GM19467 (cell line): ENCODE measurements around the gene TAF11L9.
"Not testable (repeated sequence)": the region's sequence is repeated elsewhere in the genome, so short reads cannot be mapped to it uniquely, and the experiment has no call there.

ENCODE experiments used
- ATAC-seq: cut with Tn5 transposase; IDR thresholded peaks from one replicate; pipeline ENCODE4 v1.9.1; 2021; ENCODE audit warnings: mild to moderate bottlenecking, moderate library complexity; ENCODE audit not compliant: unreplicated experiment

The TAF11L9 gene

DNA sequence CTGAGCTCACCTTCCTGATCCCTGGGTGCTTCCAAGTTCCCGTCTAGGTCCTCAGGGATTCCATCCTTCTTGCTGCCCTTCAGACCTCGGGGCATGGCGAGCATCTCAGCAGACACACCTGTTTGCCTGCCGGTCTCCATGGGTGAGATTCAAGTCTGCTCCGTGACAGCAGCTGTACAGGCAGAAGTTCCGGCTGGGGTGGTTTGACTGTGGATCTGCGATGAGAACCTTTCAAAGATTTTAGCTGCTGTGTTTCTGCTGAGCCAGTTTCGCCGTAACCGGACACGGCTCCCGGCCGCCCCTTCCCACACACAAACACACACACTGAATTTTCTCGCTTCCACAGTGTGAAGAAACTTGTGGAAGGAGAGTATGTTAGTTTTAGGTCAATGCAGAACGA is at the start of gene TAF11L9:
TAF11L9 (minus strand) TSS at position 140 of the 400 bp plus-strand sequence.
- not testable (repeated sequence) for ATAC-seq

DNA sequence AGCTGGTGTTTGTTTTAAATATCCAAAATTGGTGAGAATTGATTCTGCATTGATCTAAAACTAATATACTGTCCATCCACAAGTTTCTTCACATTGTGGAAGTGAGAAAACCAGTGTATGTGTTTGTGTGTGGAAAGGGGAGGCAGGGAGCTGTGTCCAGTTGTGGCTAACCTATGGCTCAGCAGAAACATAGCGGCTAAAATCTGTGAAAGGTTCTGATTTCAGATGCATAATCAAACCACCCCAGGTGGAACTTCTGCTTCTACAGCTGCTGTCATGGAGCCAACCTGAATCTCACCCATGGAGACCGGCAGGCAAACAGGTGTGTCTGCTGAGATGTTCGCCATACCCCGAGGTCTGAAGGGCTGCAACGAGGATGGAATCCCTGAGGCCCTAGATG is 40.0 kb upstream of the TAF11L9 start, which contains the start of gene TAF11L14:
TAF11L14 (plus strand) TSS at position 301 of the 400 bp plus-strand sequence.
- ATAC-seq: no peak

DNA sequence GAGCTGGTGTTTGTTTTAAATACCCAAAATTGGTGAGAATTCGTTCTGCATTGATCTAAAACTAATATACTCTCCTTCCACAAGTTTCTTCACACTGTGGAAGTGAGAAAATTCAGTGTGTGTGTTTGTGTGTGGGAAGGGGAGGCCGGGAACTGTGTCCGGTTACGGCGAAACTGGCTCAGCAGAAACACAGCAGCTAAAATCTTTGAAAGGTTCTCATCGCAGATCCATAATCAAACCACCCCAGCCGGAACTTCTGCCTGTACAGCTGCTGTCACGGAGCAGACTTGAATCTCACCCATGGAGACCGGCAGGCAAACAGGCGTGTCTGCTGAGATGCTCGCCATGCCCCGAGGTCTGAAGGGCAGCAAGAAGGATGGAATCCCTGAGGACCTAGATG is 37.6 kb upstream of the TAF11L9 start, which contains the start of gene TAF11L13:
TAF11L13 (plus strand) TSS at position 301 of the 400 bp plus-strand sequence.
- not testable (repeated sequence) for ATAC-seq

DNA sequence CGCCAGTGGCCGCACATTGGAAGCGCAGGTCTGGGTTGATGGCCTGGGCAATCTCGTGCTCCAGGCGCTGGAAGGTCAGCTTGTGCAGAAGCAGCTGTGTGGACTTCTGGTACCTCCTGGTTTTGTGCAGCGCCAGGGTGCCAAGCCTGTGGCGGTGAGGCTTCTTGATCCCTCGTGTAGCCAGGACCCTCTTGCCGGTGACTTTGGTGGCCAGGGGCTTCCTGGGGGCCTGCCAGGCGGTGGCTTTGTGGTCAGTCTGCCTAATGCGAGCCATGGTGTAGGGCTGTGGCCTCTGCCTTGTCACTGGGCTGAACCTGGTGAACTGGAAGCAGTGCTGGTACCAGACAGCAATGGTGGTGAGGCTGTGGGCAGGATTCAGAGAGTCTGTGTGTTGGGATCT is 31.5 kb upstream of the TAF11L9 start:
- ATAC-seq: no peak

DNA sequence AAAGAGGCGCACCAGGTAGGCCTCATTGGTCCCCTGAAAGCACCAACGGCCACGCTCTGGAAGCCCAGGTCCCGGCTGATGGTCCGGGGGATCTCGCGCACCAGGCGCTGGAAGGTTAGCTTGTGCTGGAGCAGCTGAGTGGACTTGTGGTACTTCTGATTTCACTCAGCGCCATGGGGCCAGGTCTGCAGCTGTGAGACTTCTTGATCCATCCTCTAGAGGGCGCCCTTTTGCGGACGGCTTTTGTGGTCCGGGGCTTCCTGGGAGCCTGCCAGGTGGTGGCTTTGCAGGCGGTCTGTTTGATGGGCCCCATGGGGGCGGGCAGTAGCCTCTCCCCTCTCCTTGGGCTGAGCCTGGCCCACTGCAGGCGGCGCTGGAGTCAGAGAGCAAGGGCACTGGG is 26.4 kb upstream of the TAF11L9 start:
- ATAC-seq: no peak

DNA sequence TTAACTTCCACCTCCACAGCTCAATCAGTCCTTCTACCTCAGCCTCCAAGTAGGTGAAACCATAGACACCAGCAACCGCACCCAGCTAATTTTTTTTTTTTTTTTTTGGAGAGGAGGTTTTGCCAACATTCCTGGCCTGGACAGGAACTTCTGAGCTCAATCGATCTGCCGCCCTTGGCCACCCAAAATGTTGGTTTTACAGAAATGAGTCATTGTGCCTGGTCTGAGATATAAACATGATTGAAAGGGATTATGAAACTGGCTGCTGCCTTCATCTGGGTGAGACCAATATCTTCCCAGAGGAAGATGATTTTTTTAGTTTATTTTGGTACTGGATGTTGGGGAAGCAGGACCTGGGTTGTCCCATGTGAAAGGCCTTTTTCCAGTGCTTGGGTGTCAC is 25.2 kb upstream of the TAF11L9 start:
- no peak for ATAC-seq

DNA sequence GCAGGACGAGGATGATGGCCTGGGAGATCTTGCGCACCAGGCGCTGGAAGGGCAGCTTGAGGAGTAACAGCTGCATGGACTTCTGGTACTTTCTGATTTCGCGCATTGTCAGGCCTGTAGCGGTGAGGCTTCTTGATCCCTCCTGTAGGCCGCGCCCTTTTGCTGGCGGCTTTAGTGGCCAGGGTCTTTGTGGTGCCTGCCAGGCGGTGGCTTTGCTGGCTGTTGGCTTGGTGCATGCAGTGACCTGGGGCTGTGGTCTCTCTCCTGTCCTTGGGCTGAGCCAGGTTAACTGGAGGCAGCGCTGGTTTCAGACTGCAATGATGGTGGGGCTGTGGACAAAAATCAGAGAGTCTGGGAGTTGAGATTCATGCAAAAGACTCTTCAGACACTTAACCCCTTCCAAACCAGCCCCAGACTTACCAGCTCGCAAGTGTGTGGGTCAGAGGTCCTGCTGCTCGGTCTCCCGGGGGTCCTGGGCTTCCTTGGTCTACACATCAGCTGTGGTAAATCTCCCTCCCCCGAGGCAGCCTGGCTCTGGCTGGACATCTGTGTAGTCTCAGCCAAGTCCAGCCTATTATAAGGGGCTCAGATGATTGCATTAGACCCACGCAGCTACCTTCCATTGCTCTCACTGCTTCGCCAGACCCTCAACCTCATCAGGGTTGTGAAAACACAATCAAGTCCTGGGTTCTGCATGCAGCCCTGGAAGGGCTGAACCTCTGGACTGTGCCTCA is 20.8 kb upstream of the TAF11L9 start:
- no peak for ATAC-seq

DNA sequence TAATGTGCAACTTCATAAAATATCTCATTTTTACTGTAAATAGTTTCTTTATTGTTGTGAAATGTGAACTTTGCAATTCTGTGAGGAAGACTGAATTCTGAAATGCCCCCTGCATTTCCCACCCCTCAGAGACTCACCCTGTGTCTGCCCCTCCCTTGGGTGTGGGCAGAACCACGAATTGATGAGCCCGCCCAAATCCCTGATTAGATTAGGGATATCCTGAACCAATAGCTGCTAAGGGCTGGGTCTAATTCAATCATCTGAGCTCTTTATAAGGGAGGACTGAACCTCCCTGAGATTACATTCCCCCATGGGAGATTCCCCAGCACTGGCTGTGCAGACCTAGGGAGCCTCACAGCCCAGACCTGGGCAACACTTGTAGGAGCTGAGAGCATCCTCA is 15.9 kb upstream of the TAF11L9 start, which contains the start of gene TAF11L12:
TAF11L12 (plus strand) TSS at position 301 of the 400 bp plus-strand sequence.
- not testable (repeated sequence) for ATAC-seq

DNA sequence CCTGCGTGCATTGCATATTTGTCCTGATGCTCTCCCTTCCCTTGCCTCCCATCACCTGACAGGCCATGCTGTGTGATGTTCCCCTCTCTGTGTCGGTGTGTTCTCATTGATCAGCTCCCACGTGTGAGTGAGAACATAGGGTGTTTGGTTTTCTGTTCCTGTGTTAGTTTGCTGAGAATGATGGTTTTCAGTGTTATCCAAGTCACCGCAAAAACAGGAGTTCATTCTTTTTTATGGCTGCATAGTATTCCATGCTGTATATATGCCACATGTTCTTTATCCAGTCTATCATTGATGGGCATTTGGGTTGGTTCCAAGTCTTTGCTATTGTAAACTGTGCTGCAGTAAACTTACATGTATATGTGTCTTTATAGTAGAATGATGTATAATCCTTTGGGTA is 13.3 kb upstream of the TAF11L9 start:
- ATAC-seq: not testable (repeated sequence)

DNA sequence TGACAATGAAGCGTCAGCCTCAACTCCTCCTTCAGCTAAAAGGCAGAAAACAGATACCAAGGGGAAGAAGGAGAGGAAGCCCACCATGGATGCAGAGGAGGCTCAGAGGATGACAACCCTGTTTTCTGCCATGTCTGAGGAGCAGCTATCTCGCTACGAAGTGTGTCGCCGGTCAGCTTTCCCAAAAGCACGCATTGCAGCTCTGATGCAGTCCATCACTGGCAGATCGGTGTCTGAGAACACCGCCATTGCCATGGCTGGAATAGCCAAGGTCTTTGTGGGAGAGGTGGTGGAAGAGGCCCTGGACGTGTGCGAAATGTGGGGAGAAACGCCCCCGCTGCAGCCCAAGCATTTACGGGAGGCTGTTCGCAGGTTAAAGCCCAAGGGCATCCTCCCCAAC is 10.8 kb upstream of the TAF11L9 start:
- ATAC-seq: no peak

DNA sequence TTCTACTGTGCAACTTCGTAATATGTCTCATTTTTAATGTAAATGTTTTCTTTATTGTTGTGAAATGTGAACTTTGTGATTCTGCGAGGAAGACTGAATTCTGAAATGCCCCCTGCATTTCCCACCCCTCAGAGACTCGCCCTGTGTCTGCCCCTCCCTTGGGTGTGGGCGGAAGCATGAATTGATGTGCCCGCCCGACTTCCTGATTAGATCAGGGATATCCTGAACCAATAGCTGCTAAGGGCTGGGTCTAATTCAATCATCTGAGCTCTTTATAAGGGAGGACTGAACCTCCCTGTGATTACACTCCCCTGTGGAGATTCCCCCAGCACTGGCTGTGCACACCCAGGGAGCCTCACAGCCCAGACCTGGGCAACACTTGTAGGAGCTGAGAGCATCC is 9.7 kb upstream of the TAF11L9 start, which contains the start of gene TAF11L11:
TAF11L11 (plus strand) TSS at position 304 of the 400 bp plus-strand sequence.
- not testable (repeated sequence) for ATAC-seq

DNA sequence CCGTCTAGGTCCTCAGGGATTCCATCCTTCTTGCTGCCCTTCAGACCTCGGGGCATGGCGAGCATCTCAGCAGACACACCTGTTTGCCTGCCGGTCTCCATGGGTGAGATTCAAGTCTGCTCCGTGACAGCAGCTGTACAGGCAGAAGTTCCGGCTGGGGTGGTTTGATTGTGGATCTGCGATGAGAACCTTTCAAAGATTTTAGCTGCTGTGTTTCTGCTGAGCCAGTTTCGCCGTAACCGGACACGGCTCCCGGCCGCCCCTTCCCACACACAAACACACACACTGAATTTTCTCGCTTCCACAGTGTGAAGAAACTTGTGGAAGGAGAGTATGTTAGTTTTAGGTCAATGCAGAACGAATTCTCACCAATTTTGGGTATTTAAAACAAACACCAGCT is 3.5 kb upstream of the TAF11L9 start, which contains the start of gene TAF11L10:
TAF11L10 (minus strand) TSS at position 101 of the 400 bp plus-strand sequence.
- ATAC-seq: not testable (repeated sequence)

DNA sequence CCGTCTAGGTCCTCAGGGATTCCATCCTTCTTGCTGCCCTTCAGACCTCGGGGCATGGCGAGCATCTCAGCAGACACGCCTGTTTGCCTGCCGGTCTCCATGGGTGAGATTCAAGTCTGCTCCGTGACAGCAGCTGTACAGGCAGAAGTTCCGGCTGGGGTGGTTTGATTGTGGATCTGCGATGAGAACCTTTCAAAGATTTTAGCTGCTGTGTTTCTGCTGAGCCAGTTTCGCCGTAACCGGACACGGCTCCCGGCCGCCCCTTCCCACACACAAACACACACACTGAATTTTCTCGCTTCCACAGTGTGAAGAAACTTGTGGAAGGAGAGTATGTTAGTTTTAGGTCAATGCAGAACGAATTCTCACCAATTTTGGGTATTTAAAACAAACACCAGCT is 3.3 kb downstream of the TAF11L9 start, which contains the start of gene TAF11L8:
TAF11L8 (minus strand) TSS at position 101 of the 400 bp plus-strand sequence.
- ATAC-seq: not testable (repeated sequence)

DNA sequence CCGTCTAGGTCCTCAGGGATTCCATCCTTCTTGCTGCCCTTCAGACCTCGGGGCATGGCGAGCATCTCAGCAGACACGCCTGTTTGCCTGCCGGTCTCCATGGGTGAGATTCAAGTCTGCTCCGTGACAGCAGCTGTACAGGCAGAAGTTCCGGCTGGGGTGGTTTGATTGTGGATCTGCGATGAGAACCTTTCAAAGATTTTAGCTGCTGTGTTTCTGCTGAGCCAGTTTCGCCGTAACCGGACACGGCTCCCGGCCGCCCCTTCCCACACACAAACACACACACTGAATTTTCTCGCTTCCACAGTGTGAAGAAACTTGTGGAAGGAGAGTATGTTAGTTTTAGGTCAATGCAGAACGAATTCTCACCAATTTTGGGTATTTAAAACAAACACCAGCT is 8.5 kb downstream of the TAF11L9 start, which contains the start of gene TAF11L7:
TAF11L7 (minus strand) TSS at position 101 of the 400 bp plus-strand sequence.
- ATAC-seq: not testable (repeated sequence)
